SK-N-SH (cell line): Measurements from ENCODE around the gene ATF6. TPM values are rescaled to one million over a fixed set of nuclear protein-coding genes. Genes with fewer than 3 reads are reported as not detected.

Experiments
- CTCF ChIA-PET: fragments of 300-600, 350-600 bp; formaldehyde crosslinking; extraction: SDS; loops from one replicate; lab custom pipeline; 2021; lab: Yijun Ruan, JAX
- POLR2A ChIA-PET: fragments of 350-600 bp; sonication (Branson Sonifier 250); formaldehyde crosslinking; extraction: SDS; loops from one replicate; lab custom pipeline; 2020; ENCODE audit warnings: antibody characterized with exemption, inconsistent platforms; lab: Yijun Ruan, JAX
- DNase-seq: peaks from one replicate; pipeline ENCODE4 v3.0.0; 2012
- H2AFZ ChIP-seq: fragments of 200-600 bp; sonication (generic); 2 replicates; pipeline ENCODE4 v1.8.1; 2016; ENCODE audit warnings: antibody characterized with exemption, mild to moderate bottlenecking, low read depth
- H3F3A ChIP-seq: fragments of 200-600 bp; sonication (generic); replicated peaks from 2 replicates; pipeline ENCODE3; 2016; ENCODE audit warnings: antibody characterized with exemption, mild to moderate bottlenecking; ENCODE audit not compliant: insufficient read depth
- H3K27ac ChIP-seq, 2 experiments: fragments of 200-500 bp in 1 of 2; fragments of 200-600 bp in 1 of 2; sonication (Bioruptor generic) in 1 of 2; sonication (generic), shearing (Covaris generic) in 1 of 2; 2 replicates each; pipeline versions ENCODE4 v1.5.1 to v1.6.1; 2014 to 2016; ENCODE audit warnings: low read depth in 2 of 2, inconsistent platforms in 1 of 2, low read length in 1 of 2, mild to moderate bottlenecking in 1 of 2, mixed read lengths in 1 of 2
- H3K27me3 ChIP-seq: fragments of 200-600 bp; sonication (generic), shearing (Covaris generic); 2 replicates; pipeline ENCODE4 v1.6.1; 2016; ENCODE audit warnings: mixed run types; ENCODE audit not compliant: insufficient read depth
- H3K36me3 ChIP-seq, 2 experiments: fragments of 200-500 bp in 1 of 2; fragments of 200-600 bp in 1 of 2; sonication (Bioruptor generic) in 1 of 2; sonication (generic) in 1 of 2; replicated peaks in 1 of 2; 2 replicates each; pipeline versions ENCODE3 to v1.5.1; 2014 to 2016; ENCODE audit warnings: low read length in 1 of 2, mild to moderate bottlenecking in 1 of 2; ENCODE audit not compliant: insufficient read depth in 2 of 2, control insufficient read depth in 1 of 2
- H3K4me1 ChIP-seq, 2 experiments: fragments of 200-500 bp in 1 of 2; fragments of 200-600 bp in 1 of 2; sonication (Bioruptor generic) in 1 of 2; sonication (generic), shearing (Covaris generic) in 1 of 2; 2 replicates each; pipeline versions ENCODE4 v1.5.1 to v1.6.1; 2014 to 2016; ENCODE audit warnings: low read depth in 1 of 2, low read length in 1 of 2, mixed run types in 1 of 2; ENCODE audit not compliant: insufficient read depth in 2 of 2, control insufficient read depth in 1 of 2
- H3K4me2 ChIP-seq: fragments of 200-600 bp; sonication (generic), shearing (Covaris generic); 2 replicates; pipeline ENCODE4 v1.6.1; 2017; ENCODE audit warnings: mixed run types
- H3K4me3 ChIP-seq, 2 experiments: fragments of 200-500 bp in 1 of 2; fragments of 200-600 bp in 1 of 2; sonication (Bioruptor generic) in 1 of 2; sonication (generic), shearing (Covaris generic) in 1 of 2; 2 replicates each; pipeline versions ENCODE4 v1.5.1 to v1.8.1; 2014 to 2016; ENCODE audit warnings: low read depth in 2 of 2, inconsistent platforms in 1 of 2, low read length in 1 of 2, mild to moderate bottlenecking in 1 of 2, mixed read lengths in 1 of 2, moderate library complexity in 1 of 2
- H3K79me2 ChIP-seq: fragments of 200-600 bp; sonication (generic); 2 replicates; pipeline ENCODE4 v1.8.1; 2017; ENCODE audit warnings: mild to moderate bottlenecking; ENCODE audit not compliant: insufficient read depth
- H3K9ac ChIP-seq: fragments of 200-600 bp; sonication (generic); 2 replicates; pipeline ENCODE4 v1.6.1; 2017; ENCODE audit warnings: mixed run types
- H3K9me2 ChIP-seq: fragments of 200-600 bp; sonication (generic); 2 replicates; pipeline ENCODE4 v1.6.1; 2017; ENCODE audit warnings: mixed run types
- H3K9me3 ChIP-seq: fragments of 200-600 bp; sonication (generic); 2 replicates; pipeline ENCODE4 v1.6.1; 2017; ENCODE audit warnings: mixed run types, mild to moderate bottlenecking, moderate library complexity
- H4K20me1 ChIP-seq: fragments of 200-600 bp; sonication (generic); 2 replicates; pipeline ENCODE4 v1.6.1; 2017; ENCODE audit warnings: mild to moderate bottlenecking, mixed run types; ENCODE audit not compliant: insufficient read depth
- CHD2 ChIP-seq: fragments of 150-350 bp; IDR thresholded peaks from 2 replicates; pipeline ENCODE4 v1.6.1; 2018; ENCODE audit warnings: low read length; ENCODE audit not compliant: partially characterized antibody
- CTCF ChIP-seq: fragments of 200-600 bp; sonication (generic); IDR thresholded peaks from 2 replicates; pipeline ENCODE4 v1.6.1; 2017; ENCODE audit warnings: antibody characterized with exemption, mild to moderate bottlenecking, moderate library complexity
- ELF1 ChIP-seq: IDR thresholded peaks from 2 replicates; pipeline ENCODE4 v1.4.0; 2012
- EZH2phosphoT487 ChIP-seq: fragments of 200-600 bp; sonication (generic); IDR thresholded peaks from 2 replicates; pipeline ENCODE4 v1.6.1; 2017; ENCODE audit warnings: low read depth, mixed run types, mild to moderate bottlenecking, antibody characterized with exemption, moderate library complexity, borderline replicate concordance
- FOSL2 ChIP-seq: IDR thresholded peaks from 2 replicates; pipeline ENCODE4 v1.4.0; 2012; ENCODE audit warnings: low read depth, mild to moderate bottlenecking, moderate library complexity, borderline replicate concordance
- FOXM1 ChIP-seq: IDR thresholded peaks from 2 replicates; pipeline ENCODE4 v1.4.0; 2012; ENCODE audit warnings: low read depth, mild to moderate bottlenecking
- JUND ChIP-seq: IDR thresholded peaks from 2 replicates; pipeline ENCODE4 v1.4.0; 2012
- MXI1 ChIP-seq: IDR thresholded peaks from 2 replicates; pipeline ENCODE4 v1.6.1; 2012; ENCODE audit warnings: mild to moderate bottlenecking, low read depth, low read length, improper control_type of control experiment
- NFIC ChIP-seq: IDR thresholded peaks from 2 replicates; pipeline ENCODE4 v1.4.0; 2012; ENCODE audit warnings: borderline replicate concordance
- PBX3 ChIP-seq: IDR thresholded peaks from 2 replicates; pipeline ENCODE4; 2012
- RFX5 ChIP-seq: IDR thresholded peaks from 2 replicates; pipeline ENCODE4 v1.6.1; 2012; ENCODE audit warnings: mild to moderate bottlenecking, improper control_type of control experiment, low read length
- SIN3A ChIP-seq: IDR thresholded peaks from 2 replicates; pipeline ENCODE4 v1.6.1; 2012; ENCODE audit warnings: low read depth, mild to moderate bottlenecking, low read length, moderate library complexity, borderline replicate concordance
- TAF1 ChIP-seq: IDR thresholded peaks from 2 replicates; pipeline ENCODE4 v1.6.1; 2012; ENCODE audit warnings: low read depth, mild to moderate bottlenecking, low read length, moderate library complexity, borderline replicate concordance
- TEAD4 ChIP-seq: IDR thresholded peaks from 2 replicates; pipeline ENCODE4 v1.4.0; 2012; ENCODE audit warnings: mild to moderate bottlenecking, borderline replicate concordance; ENCODE audit not compliant: insufficient read depth
- USF2 ChIP-seq: fragments of 150-350 bp; IDR thresholded peaks from 2 replicates; pipeline ENCODE4 v1.6.1; 2017; ENCODE audit warnings: antibody characterized with exemption, low read length, low read depth, borderline replicate concordance
- ZBTB33 ChIP-seq: IDR thresholded peaks from 2 replicates; pipeline ENCODE4 v1.4.0; 2012; ENCODE audit warnings: low read depth, borderline replicate concordance
- WGBS: methylation state at CpG from one replicate; pipeline ENCODE4 v1.1.6; 2017; ENCODE audit warnings: low lambda C conversion rate; 5-methylcytosine and 5-hydroxymethylcytosine counted together
- polyA plus RNA-seq, 3 experiments: library from polyadenylated mRNA; depleted of rRNA; stranded (reverse); fragments of >200 nt; gene quantifications; 2 replicates each; pipeline ENCODE4 v1.2.3, GENCODE V29; 2012
- TF ChIP-seq, protein P1 (sequence below): IDR thresholded peaks from 2 replicates; pipeline ENCODE4 v1.4.0; 2012; ENCODE audit warnings: low read depth, borderline replicate concordance

ATF6 gene
- polyA plus RNA-seq, 1 of the 3 experiments (the other 2 are of a cell fraction): 8.8 TPM

DNA sequence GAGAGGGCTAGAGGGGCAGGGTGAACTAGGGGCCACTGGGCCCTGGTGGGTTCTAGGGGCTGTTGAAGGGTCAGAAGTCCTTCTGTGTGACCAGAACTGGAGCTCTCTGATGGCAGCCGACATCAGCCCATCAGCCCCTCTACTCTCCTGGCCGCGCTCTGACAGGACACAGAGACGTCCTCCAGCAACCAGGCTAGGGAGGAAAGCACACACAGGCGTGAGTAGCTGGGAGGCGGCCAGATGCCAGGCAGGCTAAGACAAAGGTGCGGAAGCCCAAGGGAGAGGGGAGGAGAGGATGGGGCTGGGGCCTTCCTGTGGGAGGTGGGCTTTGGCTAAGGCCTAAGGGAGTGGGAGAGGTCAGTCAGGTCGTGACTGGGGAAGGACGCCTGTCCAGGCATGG is 206.7 kb downstream of the ATF6 start:
- WGBS: 82% methylated on average over 9 of the region's 9 CpGs
- POLR2A ChIA-PET: no interaction called here
- no peaks in the 10 kb centered on the region for H3K9me2 ChIP-seq

More for the DNA sequence above, 206.7 kb downstream of the ATF6 start:
- Histone ChIP-seq H3K4me2 (no peak overlapping the region), H3K79me2 (no peaks in the 10 kb centered on the region), H3K4me3 (no peak overlapping the region), H2AFZ (no peak overlapping the region), H3K9ac (no peak overlapping the region), H3K9me3 (no peaks in the 10 kb centered on the region), H3F3A (no peaks in the 10 kb centered on the region), H3K27ac (no peak overlapping the region), H3K36me3 (no peaks in the 10 kb centered on the region), H3K4me1 (peaks cover 0 to 2% of the 10 kb centered on the region in 2 experiments; a peak in 1 of 4 replicates), H4K20me1 (no peaks in the 10 kb centered on the region), H3K27me3 (no peaks in the 10 kb centered on the region)
- CTCF ChIA-PET: interaction anchor here (1.3 kb wide), 1 partner anchor 64 kb away, joined by 3 read pairs; no protein-coding TSS in a partner anchor
- no peak for DNase-seq
- no peak for TF ChIP-seq EZH2phosphoT487
- TF ChIP-seq, protein P1, sequence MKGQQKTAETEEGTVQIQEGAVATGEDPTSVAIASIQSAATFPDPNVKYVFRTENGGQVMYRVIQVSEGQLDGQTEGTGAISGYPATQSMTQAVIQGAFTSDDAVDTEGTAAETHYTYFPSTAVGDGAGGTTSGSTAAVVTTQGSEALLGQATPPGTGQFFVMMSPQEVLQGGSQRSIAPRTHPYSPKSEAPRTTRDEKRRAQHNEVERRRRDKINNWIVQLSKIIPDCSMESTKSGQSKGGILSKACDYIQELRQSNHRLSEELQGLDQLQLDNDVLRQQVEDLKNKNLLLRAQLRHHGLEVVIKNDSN: no peak
- TF ChIP-seq PBX3: no peak
- no peak for TF ChIP-seq CTCF
- no peak for TF ChIP-seq NFIC
- TF ChIP-seq USF2: no peak
- no peak for TF ChIP-seq ZBTB33
- no peak for TF ChIP-seq TEAD4
- no peak for TF ChIP-seq MXI1
- TF ChIP-seq RFX5: no peak
- no peak for TF ChIP-seq TAF1
- no peak for TF ChIP-seq SIN3A
- TF ChIP-seq ELF1: no peak
- no peak for TF ChIP-seq CHD2
- no peak for TF ChIP-seq FOXM1
- no peak for TF ChIP-seq FOSL2
- TF ChIP-seq JUND: no peak
